ENCODE results near the gene CBL. TPM values are rescaled to one million over a fixed set of nuclear protein-coding genes. Genes with fewer than 3 reads are reported as not detected.
"Not testable (repeated sequence)": the region's sequence is repeated elsewhere in the genome, so short reads cannot be mapped to it uniquely, and the experiment has no call there.

The CBL gene
- total and polyA plus RNA-seq, 8 donors: 2.0 to 9.8 (median 3.8) TPM

- H3K27ac ChIP-seq: no peak overlapping the region
- 97 to 98% methylated on average over 5 of the region's 5 CpGs for WGBS, 2 donors
- no peak for ATAC-seq
- no peak overlapping the region for H3K4me3 ChIP-seq
- no peaks in the 10 kb centered on the region for H3K27me3 ChIP-seq
- H3K4me1 ChIP-seq: peaks cover 0 to 3% (median 0%) of the 10 kb centered on the region in 3 donors
- DNase-seq: no peak
- H3K36me3 ChIP-seq: no peaks in the 10 kb centered on the region
- intact Hi-C loops (cut with DNase I): no loop called here
- TF ChIP-seq CTCF (IDR thresholded peaks at IDR 0.05): no peak
- no peaks in the 10 kb centered on the region for H3K9me3 ChIP-seq
- FAIRE-seq: no peak
Observed at GRCh38 chr11:119222891-119223290, 16.8 kb downstream of the CBL start.

GRCh38 chr11:119223856-119224255 lies 17.7 kb downstream of the CBL start:
- WGBS, 2 donors: 87 to 93% methylated on average over 1 of the region's 1 CpG
- Histone ChIP-seq H3K9me3 (no peaks in the 10 kb centered on the region), H3K27ac (no peak overlapping the region), H3K4me3 (no peak overlapping the region), H3K4me1 (peaks cover 0 to 3% (median 0%) of the 10 kb centered on the region in 3 donors), H3K36me3 (no peaks in the 10 kb centered on the region), H3K27me3 (no peaks in the 10 kb centered on the region)
- intact Hi-C loops (cut with DNase I): no loop called here
- no peak for ATAC-seq
- FAIRE-seq: no peak
- TF ChIP-seq CTCF (IDR thresholded peaks at IDR 0.05): no peak
- DNase-seq: no peak

- H3K4me1 ChIP-seq; H3K36me3 ChIP-seq; H3K27ac ChIP-seq; DNase-seq; FAIRE-seq; H3K27me3 ChIP-seq; H3K9me3 ChIP-seq; H3K4me3 ChIP-seq; intact Hi-C loops (cut with DNase I); ATAC-seq: not testable (repeated sequence)
- 94% methylated on average over 9 of the region's 9 CpGs for WGBS, 2 donors
Observed at GRCh38 chr11:119228535-119229287, 22.6 kb downstream of the CBL start.

- ATAC-seq (no peak), FAIRE-seq (no peak), DNase-seq (no peak)
- intact Hi-C loops (cut with DNase I): no loop called here
- Histone ChIP-seq H3K27ac (no peak overlapping the region), H3K36me3 (no peaks in the 10 kb centered on the region), H3K9me3 (no peaks in the 10 kb centered on the region), H3K27me3 (no peaks in the 10 kb centered on the region), H3K4me1 (no peaks in the 10 kb centered on the region), H3K4me3 (no peak overlapping the region)
- 71 to 74% methylated on average over 3 of the region's 3 CpGs for WGBS, 2 donors
- no peak for TF ChIP-seq CTCF (IDR thresholded peaks at IDR 0.05)
Observed at GRCh38 chr11:119229288-119229672, 23.1 kb downstream of the CBL start.

DNA sequence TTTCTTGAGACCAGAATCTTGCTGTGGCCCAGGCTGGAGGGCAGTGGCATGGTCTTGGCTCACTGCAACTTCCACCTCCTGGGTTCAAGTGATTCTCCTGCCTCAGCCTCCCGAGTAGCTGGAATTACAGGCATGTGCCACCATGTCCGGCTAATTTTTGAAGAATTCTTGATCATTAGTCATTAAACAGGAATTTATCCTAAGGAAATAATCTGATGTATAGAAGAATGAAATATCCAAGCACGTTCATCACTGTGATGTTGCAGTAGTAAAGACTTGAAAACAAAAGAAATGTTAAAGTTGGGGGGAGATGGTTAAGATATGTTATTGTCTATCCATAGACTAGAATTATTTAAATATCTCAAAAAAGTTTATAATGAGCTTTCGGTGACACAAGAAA lies 23.6 kb downstream of the CBL start:
- H3K36me3 ChIP-seq: no peaks in the 10 kb centered on the region
- no peaks in the 10 kb centered on the region for H3K9me3 ChIP-seq
- no peak overlapping the region for H3K4me3 ChIP-seq
- no peak overlapping the region for H3K27ac ChIP-seq
- DNase-seq (no peak), FAIRE-seq (no peak), ATAC-seq (no peak)
- WGBS, 2 donors: 94 to 99% methylated on average over 4 of the region's 4 CpGs
- H3K4me1 ChIP-seq: no peaks in the 10 kb centered on the region
- no peaks in the 10 kb centered on the region for H3K27me3 ChIP-seq
- intact Hi-C loops (cut with DNase I): no loop called here
- no peak for TF ChIP-seq CTCF (IDR thresholded peaks at IDR 0.05)

All from pancreas (tissue), 10 donors.